ENCODE measurements around the gene DIS3L2.

DNA sequence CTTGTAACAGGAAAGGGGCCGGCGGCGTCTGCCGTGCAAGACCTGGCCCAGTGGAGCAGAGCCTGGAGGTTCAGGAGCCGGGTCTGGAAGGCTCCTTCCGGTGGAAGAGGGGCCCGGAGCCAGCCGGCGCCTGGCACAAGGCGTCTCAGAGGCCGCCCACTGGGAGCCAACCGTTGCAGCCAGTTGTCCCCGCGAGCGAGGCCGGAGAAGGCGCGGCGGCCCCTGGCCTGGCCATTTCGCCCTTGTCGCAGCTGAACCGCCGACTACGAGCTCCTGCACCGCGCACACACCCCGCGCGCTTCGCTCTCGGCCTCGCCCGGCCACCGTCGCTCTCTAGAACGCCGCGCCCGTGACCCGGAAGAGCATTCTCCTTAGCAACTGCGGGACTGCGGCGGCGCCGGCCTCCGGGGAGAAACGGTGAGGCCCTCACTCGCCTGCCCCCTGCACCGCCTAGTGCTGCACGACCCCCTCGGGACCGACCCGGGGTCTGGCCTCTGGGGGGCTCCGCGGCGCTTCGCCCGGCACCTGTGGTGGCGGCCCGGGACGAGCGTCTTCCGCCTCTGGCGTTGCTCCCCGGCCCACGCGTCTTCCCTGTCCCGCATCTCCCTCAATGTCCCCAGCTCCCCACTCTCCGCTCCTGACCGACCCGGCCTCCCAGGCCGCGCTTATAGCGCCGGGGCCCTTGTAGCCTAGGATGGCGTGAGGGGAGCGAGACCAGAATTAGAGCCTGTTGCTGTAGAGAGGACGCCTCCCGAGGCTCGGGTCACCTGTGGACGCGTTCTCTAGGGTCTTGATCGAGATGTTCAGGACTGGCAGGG, at the start of gene DIS3L2:
- TF ChIP-seq CTCF (IDR thresholded peaks at IDR 0.05), result no peak
- no peak for TF ChIP-seq ZFX (IDR thresholded peaks at IDR 0.05; ENCODE audit: borderline replicate concordance)
